ENCODE data around the gene HOXA7. TPM values are rescaled to one million over a fixed set of nuclear protein-coding genes. Genes with fewer than 3 reads are reported as not detected.
A peak's percentile ranks its signal among the peaks of the same experiment; 100 is the strongest.

Gene HOXA7
- total RNA-seq, 4 donors from 2014 or later: 8.7 to 16.9 (median 11.3) TPM

DNA sequence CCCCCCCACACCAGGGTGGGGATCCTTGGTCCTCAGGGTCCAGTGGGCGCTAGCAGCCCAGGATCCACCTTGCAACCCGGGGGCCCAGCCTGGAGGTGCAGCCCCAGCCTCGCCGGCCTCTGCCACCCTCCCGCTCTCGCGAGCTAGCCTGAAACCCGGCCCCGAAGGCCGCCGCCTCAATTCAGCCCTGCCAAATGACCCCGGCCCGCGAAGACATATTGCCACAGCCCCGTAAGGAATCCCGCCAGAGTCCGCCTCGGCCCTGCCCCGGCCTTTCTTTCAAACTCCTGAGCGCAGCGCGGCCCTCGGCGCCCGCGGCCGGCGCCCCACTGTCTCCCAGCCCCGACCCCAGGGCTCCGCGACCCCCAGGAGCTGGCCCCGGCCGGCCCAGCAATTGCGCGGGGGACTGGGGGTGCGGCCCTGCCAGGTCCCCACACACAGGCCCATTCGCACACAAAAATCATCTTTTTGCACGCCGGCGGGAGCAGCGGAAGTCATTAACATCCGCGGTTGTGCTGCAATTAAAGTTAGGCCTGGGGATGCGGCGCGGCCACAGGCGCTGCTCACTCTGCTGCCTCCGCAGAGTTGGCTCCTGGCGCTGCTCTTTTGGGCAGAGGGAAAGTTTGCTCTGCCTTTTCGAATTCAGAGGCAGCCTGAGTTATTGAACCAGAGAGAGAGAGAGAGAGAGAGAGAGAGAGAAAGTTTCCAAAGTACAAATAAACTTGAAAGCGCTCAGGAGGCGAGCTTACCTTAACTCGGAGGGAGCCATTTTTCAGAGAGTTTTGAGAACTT, 16.9 kb downstream of the HOXA7 start:
- 45 to 73% methylated on average over 40 to 53 of the region's 53 CpGs for WGBS, 2 donors
- TF ChIP-seq EP300 (IDR thresholded peaks at IDR 0.05) (no peak), POLR2A (IDR thresholded peaks at IDR 0.05) (no peak)
- TF ChIP-seq, protein P1, sequence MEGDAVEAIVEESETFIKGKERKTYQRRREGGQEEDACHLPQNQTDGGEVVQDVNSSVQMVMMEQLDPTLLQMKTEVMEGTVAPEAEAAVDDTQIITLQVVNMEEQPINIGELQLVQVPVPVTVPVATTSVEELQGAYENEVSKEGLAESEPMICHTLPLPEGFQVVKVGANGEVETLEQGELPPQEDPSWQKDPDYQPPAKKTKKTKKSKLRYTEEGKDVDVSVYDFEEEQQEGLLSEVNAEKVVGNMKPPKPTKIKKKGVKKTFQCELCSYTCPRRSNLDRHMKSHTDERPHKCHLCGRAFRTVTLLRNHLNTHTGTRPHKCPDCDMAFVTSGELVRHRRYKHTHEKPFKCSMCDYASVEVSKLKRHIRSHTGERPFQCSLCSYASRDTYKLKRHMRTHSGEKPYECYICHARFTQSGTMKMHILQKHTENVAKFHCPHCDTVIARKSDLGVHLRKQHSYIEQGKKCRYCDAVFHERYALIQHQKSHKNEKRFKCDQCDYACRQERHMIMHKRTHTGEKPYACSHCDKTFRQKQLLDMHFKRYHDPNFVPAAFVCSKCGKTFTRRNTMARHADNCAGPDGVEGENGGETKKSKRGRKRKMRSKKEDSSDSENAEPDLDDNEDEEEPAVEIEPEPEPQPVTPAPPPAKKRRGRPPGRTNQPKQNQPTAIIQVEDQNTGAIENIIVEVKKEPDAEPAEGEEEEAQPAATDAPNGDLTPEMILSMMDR (IDR thresholded peaks at IDR 0.05): no peak
- Histone ChIP-seq H3K27me3 (peaks cover 0 to 83% of the 10 kb centered on the region in 2 donors), H3K9me3 (no peaks in the 10 kb centered on the region), H3K4me1 (peaks cover 0 to 72% (median 19%) of the 10 kb centered on the region in 4 donors), H3K4me3 (peak overlapping the region in 2 of 4 donors; percentile 24 to 28), H3K27ac (peak overlapping the region in 3 of 4 donors; percentile 74 to 77 (median 76)), H3K36me3 (peaks cover 0 to 22% (median 0%) of the 10 kb centered on the region in 3 donors)
- no peak for DNase-seq (ENCODE audit: low spot score in 2 of 2)

DNA sequence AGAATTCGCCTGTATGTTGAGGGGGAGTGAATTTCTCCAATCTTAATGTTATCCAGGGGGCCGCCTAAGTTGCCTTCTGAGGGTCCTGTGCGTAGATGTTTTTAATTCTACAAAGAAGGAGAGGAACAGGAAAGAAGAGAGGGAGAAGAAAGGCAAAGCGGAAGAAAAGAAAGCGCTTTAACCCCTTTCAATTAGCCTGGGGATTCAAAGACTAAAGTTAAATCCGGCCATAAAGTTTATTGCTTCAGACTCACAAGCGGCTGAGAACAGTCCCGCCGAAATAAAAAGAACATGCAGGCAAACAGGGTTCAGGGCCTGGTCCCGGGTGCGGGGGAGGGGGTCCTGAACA, 17.5 kb downstream of the HOXA7 start:
- Histone ChIP-seq H3K27me3 (peaks cover 0 to 78% of the 10 kb centered on the region in 2 donors), H3K9me3 (no peaks in the 10 kb centered on the region), H3K36me3 (peaks cover 0 to 16% (median 0%) of the 10 kb centered on the region in 3 donors), H3K4me3 (peak overlapping the region in 2 of 4 donors; percentile 24 to 28), H3K4me1 (peaks cover 0 to 70% (median 22%) of the 10 kb centered on the region in 4 donors), H3K27ac (peak overlapping the region in 3 of 4 donors; percentile 74 to 77 (median 76))
- TF ChIP-seq POLR2A (IDR thresholded peaks at IDR 0.05) (no peak), EP300 (IDR thresholded peaks at IDR 0.05) (no peak)
- TF ChIP-seq, protein P1 (IDR thresholded peaks at IDR 0.05): no peak
- no peak for DNase-seq (ENCODE audit: low spot score in 2 of 2)
- WGBS, 2 donors: 64 to 78% methylated on average over 11 of the region's 11 CpGs

DNA sequence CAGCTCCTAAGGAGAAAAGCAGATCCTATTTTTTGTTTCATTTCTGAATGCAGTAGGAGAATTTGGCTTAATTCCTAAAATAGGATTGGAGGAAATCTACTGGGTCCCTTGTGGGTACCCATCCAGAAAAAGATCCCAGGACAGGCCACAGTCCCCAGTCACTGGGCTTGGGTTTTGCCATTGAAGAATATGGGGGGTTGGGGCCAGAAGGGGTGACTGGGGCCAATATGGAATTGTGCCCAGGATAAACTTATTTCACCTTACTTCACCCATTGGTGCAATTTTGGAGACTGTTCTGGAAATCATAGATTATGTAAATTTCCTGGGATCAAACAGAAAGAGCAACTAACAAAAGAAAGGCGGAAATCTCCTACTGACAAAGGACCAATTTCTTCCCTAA, 18.0 kb downstream of the HOXA7 start:
- Histone ChIP-seq H3K36me3 (peaks cover 0 to 13% (median 0%) of the 10 kb centered on the region in 3 donors), H3K4me1 (peaks cover 0 to 70% (median 22%) of the 10 kb centered on the region in 4 donors), H3K27ac (peak overlapping the region in 3 of 4 donors; percentile 74 to 77 (median 76)), H3K4me3 (no peak overlapping the region), H3K27me3 (peaks cover 0 to 73% of the 10 kb centered on the region in 2 donors), H3K9me3 (no peaks in the 10 kb centered on the region)
- DNase-seq (ENCODE audit: low spot score in 2 of 2): no peak
- TF ChIP-seq, protein P1 (IDR thresholded peaks at IDR 0.05): no peak
- TF ChIP-seq EP300 (IDR thresholded peaks at IDR 0.05) (no peak), POLR2A (IDR thresholded peaks at IDR 0.05) (no peak)
- 89 to 90% methylated on average over 1 of the region's 1 CpG for WGBS, 2 donors

DNA sequence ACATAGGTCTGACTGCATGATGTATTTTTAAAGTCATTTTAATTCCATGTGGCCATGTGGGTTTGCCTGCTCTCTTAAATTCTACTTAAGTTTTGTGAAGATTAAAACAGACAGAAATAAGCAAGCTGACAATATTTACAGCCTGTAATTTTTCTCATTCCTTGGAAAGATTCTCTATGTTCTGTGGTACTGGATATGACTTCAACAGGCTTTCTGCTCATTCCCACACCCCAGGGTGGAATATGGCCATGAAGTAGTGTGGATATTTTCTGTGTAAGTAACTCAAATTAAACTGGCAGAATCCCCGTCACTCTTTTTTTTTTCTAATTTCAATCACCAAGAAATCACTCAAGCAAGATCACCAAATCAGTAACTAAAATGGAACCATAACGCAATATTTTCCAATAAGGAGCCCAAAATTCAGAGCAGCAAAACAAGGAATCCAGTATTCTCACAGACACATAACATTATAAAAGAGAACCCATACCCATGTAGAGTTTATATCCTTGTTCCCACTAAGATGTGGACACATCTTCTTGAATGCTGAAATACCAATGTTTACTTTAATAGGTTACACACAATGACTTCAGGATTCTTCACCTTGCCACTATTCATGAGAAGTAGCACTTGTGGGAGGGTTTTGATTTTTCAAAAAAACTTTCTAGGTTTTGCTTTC, 18.7 kb downstream of the HOXA7 start:
- Histone ChIP-seq H3K36me3 (peaks cover 0 to 13% (median 0%) of the 10 kb centered on the region in 3 donors), H3K9me3 (no peaks in the 10 kb centered on the region), H3K27me3 (peaks cover 0 to 70% of the 10 kb centered on the region in 2 donors), H3K4me1 (peaks cover 0 to 70% (median 22%) of the 10 kb centered on the region in 4 donors), H3K27ac (peak overlapping the region in 3 of 4 donors; percentile 74 to 77 (median 76)), H3K4me3 (no peak overlapping the region)
- TF ChIP-seq POLR2A (IDR thresholded peaks at IDR 0.05): no peak
- TF ChIP-seq, protein P1 (IDR thresholded peaks at IDR 0.05): no peak
- TF ChIP-seq EP300 (IDR thresholded peaks at IDR 0.05): no peak
- 65 to 83% methylated on average over 2 of the region's 2 CpGs for WGBS, 2 donors
- DNase-seq (ENCODE audit: low spot score in 2 of 2): no peak
